Activated CD4-positive, CD25-positive, alpha-beta regulatory T cell treated with anti-CD3 and anti-CD28 coated beads, Interleukin-2, amount 50 U/mL, for 72 hours (primary cell): ENCODE results near the gene VPS8.

ENCODE experiments used
- DNase-seq: peaks from one replicate; pipeline ENCODE4 v3.0.0; 2021

The VPS8 gene

GRCh38 chr3:184783319-184783718 is 28.6 kb upstream of the VPS8 start:
- no peak for DNase-seq

- no peak for DNase-seq
Measured at GRCh38 chr3:184784731-184785500, 27.1 kb upstream of the VPS8 start.

- no peak for DNase-seq
Measured at GRCh38 chr3:184785890-184786279, 26.1 kb upstream of the VPS8 start.

- DNase-seq: no peak
Measured at GRCh38 chr3:184786280-184786941, 25.6 kb upstream of the VPS8 start.

- DNase-seq: no peak
Measured at GRCh38 chr3:184788751-184789150, 23.2 kb upstream of the VPS8 start.

- no peak for DNase-seq
Measured at GRCh38 chr3:184789314-184789998, 22.5 kb upstream of the VPS8 start.

- DNase-seq: no peak
Measured at GRCh38 chr3:184791171-184791570, 20.8 kb upstream of the VPS8 start.

- no peak for DNase-seq
Measured at GRCh38 chr3:184795522-184796190, 16.3 kb upstream of the VPS8 start.

- no peak for DNase-seq
Measured at GRCh38 chr3:184796551-184796950, 15.4 kb upstream of the VPS8 start.

- DNase-seq: no peak
Measured at GRCh38 chr3:184796954-184797353, 15.0 kb upstream of the VPS8 start.

GRCh38 chr3:184798120-184798519 is 13.8 kb upstream of the VPS8 start:
- DNase-seq: no peak

GRCh38 chr3:184800349-184800930 is 11.5 kb upstream of the VPS8 start:
- DNase-seq: no peak

GRCh38 chr3:184801241-184801785 is 10.7 kb upstream of the VPS8 start:
- no peak for DNase-seq

- no peak for DNase-seq
Measured at GRCh38 chr3:184802150-184802549, 9.8 kb upstream of the VPS8 start.

- DNase-seq: no peak
Measured at GRCh38 chr3:184804801-184805200, 7.2 kb upstream of the VPS8 start.

- DNase-seq: no peak
Measured at GRCh38 chr3:184805351-184806038, 6.5 kb upstream of the VPS8 start.

GRCh38 chr3:184806567-184807271 is 5.2 kb upstream of the VPS8 start:
- no peak for DNase-seq

GRCh38 chr3:184807549-184807948 is 4.4 kb upstream of the VPS8 start:
- DNase-seq: no peak

- no peak for DNase-seq
Measured at GRCh38 chr3:184808021-184808420, 3.9 kb upstream of the VPS8 start.

GRCh38 chr3:184810146-184810545 is 1.8 kb upstream of the VPS8 start:
- DNase-seq: no peak

- no peak for DNase-seq
Measured at GRCh38 chr3:184811034-184811433, 932 bp upstream of the VPS8 start.

GRCh38 chr3:184811663-184811998 is 335 bp upstream of the VPS8 start:
- no peak for DNase-seq
